ENCODE data around the gene DNAH3. TPM values are rescaled to one million over a fixed set of nuclear protein-coding genes. Genes with fewer than 3 reads are reported as not detected.
A peak's percentile ranks its signal among the peaks of the same experiment; 100 is the strongest.

The DNAH3 gene
- total RNA-seq, 2 experiments from 2014 or later = 0.02 to 0.03 TPM

DNA sequence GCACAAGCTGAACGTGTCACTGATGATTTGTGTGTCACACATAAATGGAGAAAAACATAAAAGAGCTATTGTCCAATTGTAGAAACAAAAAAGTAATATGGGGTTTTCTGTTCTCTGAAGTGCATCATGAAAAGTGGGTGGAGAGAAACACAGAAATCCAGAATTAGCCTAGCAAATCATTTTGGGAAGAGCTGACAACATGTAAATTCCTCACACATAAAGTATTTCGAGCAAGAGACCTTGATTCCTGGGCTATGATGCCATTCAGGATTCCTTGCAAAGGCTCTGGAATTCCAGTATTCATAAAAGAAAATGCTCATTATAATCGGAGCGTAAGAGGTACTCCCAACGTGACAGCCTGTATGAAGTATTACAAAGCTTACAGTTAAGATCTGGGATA, 251.6 kb downstream of the DNAH3 start:
- H3K4me1 Mint-ChIP-seq = peaks cover 66% of the 10 kb centered on the region
- H3K4me3 Mint-ChIP-seq = peak overlapping the region; percentile 97
- CTCF ChIA-PET = interaction anchor here (0.8 to 3.7 kb wide), 6 partner anchors 11 to 92 kb away, joined by 3 to 24 read pairs (median 8); no protein-coding TSS in a partner anchor
- DNase-seq = no peak
- peak overlapping the region; percentile 99 for H3K27ac Mint-ChIP-seq
- peaks cover 57% of the 10 kb centered on the region for H3K36me3 Mint-ChIP-seq
- no peaks in the 10 kb centered on the region for H3K9me3 Mint-ChIP-seq (ENCODE audit: low read depth)
- no peak for ATAC-seq
- no peaks in the 10 kb centered on the region for H3K27me3 Mint-ChIP-seq

DNA sequence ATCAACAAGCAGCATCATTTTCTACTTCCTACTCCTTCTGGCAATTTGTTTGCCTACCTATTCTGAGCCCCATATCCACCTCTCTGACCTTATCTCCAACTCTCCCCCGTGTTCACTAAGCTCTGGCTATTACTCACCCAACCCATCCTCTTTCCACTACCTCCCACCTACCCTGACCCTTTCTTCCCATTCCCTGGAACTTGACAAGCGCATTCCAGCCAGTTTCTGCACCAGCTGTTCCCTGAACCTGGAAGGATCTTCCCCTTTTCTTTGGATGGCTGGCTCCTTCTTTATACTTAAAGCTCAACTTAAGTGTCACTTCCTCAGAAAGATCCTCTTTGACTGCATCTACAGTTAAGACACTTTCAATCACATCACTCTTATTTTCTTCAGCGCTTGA, 252.7 kb downstream of the DNAH3 start:
- DNase-seq (no peak), ATAC-seq (no peak)
- Mint-ChIP-seq H3K36me3 (peaks cover 55% of the 10 kb centered on the region), H3K9me3 (ENCODE audit: low read depth) (no peaks in the 10 kb centered on the region), H3K4me3 (peak overlapping the region; percentile 97), H3K27me3 (no peaks in the 10 kb centered on the region), H3K27ac (peak overlapping the region; percentile 37), H3K4me1 (peaks cover 60% of the 10 kb centered on the region)
- CTCF ChIA-PET = interaction anchor here (0.5 to 3.7 kb wide), 4 partner anchors 14 to 46 kb away, joined by 3 to 24 read pairs (median 3); no protein-coding TSS in a partner anchor

DNA sequence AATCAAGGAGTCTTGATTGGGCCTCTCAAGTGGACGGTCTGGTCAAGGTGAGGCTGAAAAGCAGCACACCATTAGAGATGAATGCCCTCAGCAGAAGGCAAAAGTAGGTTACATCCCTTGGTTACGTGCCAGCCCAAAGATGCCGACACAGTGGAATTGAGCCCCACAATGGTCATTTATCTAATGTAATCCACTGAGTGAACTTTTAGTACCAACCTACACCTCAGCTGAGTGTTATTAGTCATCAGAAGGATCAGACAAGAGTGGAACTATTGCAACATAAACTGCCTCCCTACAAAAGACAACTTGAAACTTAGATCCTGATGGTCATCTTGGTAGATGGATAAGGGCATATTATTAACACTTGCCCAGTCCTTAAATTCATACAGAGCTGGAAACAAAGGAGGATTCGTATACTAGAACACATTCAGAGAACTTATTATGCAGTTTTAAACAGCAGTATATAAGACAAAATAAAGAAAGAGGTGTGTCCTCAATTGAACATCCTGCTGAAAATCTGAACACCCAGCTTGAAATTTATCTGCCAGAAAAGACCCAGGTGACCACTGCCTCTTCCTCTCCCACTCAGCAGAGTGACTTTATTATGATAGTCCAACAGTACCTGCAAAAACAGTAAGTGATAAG, 253.3 kb downstream of the DNAH3 start:
- peak overlapping the region; percentile 97 for H3K4me3 Mint-ChIP-seq
- H3K9me3 Mint-ChIP-seq (ENCODE audit: low read depth) = no peaks in the 10 kb centered on the region
- H3K27me3 Mint-ChIP-seq = no peaks in the 10 kb centered on the region
- H3K4me1 Mint-ChIP-seq = peaks cover 59% of the 10 kb centered on the region
- H3K27ac Mint-ChIP-seq = peak overlapping the region; percentile 37
- DNase-seq = no peak
- CTCF ChIA-PET = interaction anchor here (0.5 to 3.7 kb wide), 4 partner anchors 14 to 46 kb away, joined by 3 to 24 read pairs (median 3); no protein-coding TSS in a partner anchor
- H3K36me3 Mint-ChIP-seq = peaks cover 55% of the 10 kb centered on the region
- ATAC-seq = no peak

DNA sequence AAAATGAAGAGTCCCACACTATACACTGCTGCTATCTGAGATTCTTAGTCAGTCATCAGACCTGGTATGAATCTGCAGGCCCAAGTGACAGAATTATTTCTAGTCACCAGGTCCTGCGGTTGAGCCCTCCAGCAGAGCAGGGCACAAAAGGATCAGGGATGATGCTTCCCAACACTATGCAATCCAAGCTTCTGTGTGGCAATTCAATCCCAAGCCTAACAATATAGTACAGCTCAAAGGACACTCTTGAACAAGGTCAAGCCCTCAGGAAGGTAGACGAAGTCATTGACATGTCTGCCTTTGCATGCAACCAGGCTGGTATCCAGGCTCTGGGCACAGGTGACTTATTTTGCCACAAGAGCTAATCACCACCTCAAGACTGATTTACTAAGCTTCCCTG, 256.3 kb downstream of the DNAH3 start:
- Mint-ChIP-seq H3K9me3 (ENCODE audit: low read depth) (no peaks in the 10 kb centered on the region), H3K4me1 (peaks cover 59% of the 10 kb centered on the region), H3K27me3 (no peaks in the 10 kb centered on the region), H3K4me3 (no peak overlapping the region), H3K27ac (no peak overlapping the region), H3K36me3 (peaks cover 59% of the 10 kb centered on the region)
- no peak for ATAC-seq
- no peak for DNase-seq
- CTCF ChIA-PET = interaction anchor here (1.3 to 1.6 kb wide), 2 partner anchors 26 to 37 kb away, joined by 3 read pairs; no protein-coding TSS in a partner anchor

DNA sequence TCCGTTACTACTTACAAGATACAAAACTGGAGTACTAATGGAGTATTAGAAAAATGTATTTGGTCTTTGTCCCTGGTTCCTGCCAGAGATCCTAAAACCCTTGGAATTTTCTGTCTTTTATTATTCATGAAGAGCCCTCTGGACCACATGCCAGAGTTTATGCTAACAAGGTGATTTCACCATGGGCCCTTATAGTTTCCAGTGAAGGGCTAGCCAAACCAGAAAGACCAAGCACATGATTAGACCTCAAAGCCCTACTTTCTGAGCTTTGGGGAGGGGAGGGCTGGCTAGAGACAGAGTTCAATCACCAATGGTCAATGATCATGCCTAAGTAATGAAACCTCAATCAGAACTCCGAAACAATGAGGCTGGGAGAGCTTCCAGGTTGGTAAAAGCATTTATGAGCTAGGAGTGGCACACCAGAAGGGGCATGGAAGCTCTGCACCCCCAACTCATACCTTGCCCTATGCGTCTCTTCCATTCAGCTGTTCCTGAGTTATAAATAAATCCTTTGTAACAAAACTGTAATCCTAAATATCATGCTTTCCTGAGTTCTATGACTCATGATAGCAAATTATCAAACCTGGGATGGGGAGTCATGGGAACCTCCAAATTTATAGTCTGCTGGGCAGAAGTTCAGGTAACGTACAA, 260.9 kb downstream of the DNAH3 start:
- H3K27me3 Mint-ChIP-seq = no peaks in the 10 kb centered on the region
- CTCF ChIA-PET = interaction anchor here (1.6 kb wide), 1 partner anchor 10 kb away, joined by 3 read pairs; the partner anchor contains the start of genes DCUN1D3 and LYRM1
- no peak overlapping the region for H3K4me3 Mint-ChIP-seq
- no peak for ATAC-seq
- DNase-seq = no peak
- no peaks in the 10 kb centered on the region for H3K9me3 Mint-ChIP-seq (ENCODE audit: low read depth)
- H3K4me1 Mint-ChIP-seq = peaks cover 45% of the 10 kb centered on the region
- H3K27ac Mint-ChIP-seq = no peak overlapping the region
- H3K36me3 Mint-ChIP-seq = peaks cover 67% of the 10 kb centered on the region

DNA sequence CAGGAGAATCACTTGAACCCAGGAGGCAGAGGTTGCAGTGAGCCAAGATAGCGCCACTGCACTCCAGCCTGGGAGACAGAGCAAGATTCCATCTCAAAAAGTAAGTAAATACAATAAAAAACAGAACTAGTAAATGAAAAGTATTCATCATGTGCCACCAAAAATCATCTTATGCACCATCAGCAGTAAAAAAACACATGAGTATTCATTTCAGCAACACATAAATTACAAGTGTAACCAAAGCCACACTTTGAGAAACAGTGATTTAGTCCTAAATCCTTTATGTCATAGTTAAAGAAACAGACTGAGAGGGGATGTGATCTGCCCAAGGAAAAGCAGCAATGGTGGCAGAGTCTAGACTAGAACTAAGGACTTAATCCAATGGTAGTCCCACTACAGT, 263.4 kb downstream of the DNAH3 start:
- Mint-ChIP-seq H3K4me1 (peaks cover 53% of the 10 kb centered on the region), H3K27me3 (no peaks in the 10 kb centered on the region), H3K36me3 (peaks cover 65% of the 10 kb centered on the region), H3K27ac (no peak overlapping the region), H3K9me3 (ENCODE audit: low read depth) (no peaks in the 10 kb centered on the region), H3K4me3 (no peak overlapping the region)
- DNase-seq (no peak), ATAC-seq (no peak)
- CTCF ChIA-PET = interaction anchor here (0.5 to 1.9 kb wide), 2 partner anchors 13 to 98 kb away, joined by 3 to 8 read pairs; partner anchors contain the start of genes DCUN1D3 and LYRM1

DNA sequence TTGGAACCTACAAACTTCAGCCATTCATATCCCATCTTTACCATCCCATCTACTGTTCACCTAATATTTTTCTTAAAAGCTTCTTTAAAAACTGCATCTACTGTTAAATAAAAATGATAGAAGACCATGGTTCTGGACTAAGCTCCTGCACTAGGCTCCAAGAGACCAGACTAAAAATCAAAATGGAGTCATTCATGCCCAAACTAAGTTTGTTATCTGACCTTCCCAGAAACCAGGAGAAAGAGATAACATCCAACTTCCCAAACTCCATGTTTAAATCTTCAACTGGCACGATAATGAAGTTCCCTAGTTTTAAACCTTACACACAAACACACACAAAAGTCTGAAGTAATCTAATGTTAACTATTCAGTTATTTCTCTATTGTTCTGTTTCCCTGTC, 264.3 kb downstream of the DNAH3 start:
- Mint-ChIP-seq H3K36me3 (peaks cover 60% of the 10 kb centered on the region), H3K27me3 (no peaks in the 10 kb centered on the region), H3K4me1 (peaks cover 54% of the 10 kb centered on the region), H3K4me3 (no peak overlapping the region), H3K9me3 (ENCODE audit: low read depth) (no peaks in the 10 kb centered on the region), H3K27ac (no peak overlapping the region)
- no peak for ATAC-seq
- DNase-seq = no peak
- CTCF ChIA-PET = interaction anchor here (0.5 kb wide), 1 partner anchor 97 kb away, joined by 3 read pairs; no protein-coding TSS in a partner anchor

DNA sequence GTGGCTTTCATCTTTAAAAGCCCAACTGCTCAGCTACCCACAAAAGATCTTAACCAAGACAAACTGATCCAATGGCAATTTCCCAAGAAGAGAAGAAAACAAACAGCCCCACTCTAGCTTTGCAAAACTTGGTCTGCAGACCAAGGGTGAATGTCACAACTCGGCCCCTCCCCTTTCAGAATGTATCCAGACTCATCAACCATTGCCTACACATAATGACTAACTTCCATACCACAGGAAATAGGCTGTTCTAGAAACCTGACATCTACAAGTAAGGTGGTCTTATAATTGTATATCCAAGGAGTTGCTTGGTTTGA, 266.4 kb downstream of the DNAH3 start:
- Mint-ChIP-seq H3K4me1 (peaks cover 61% of the 10 kb centered on the region), H3K36me3 (peaks cover 51% of the 10 kb centered on the region), H3K27ac (peak overlapping the region; percentile 55), H3K9me3 (ENCODE audit: low read depth) (no peaks in the 10 kb centered on the region), H3K4me3 (no peak overlapping the region), H3K27me3 (no peaks in the 10 kb centered on the region)
- DNase-seq = no peak
- ATAC-seq = peak; percentile 59
- CTCF ChIA-PET = interaction anchor here (1.2 to 1.4 kb wide), 2 partner anchors 9 to 16 kb away, joined by 6 to 8 read pairs; partner anchors contain the start of genes DCUN1D3 and LYRM1

DNA sequence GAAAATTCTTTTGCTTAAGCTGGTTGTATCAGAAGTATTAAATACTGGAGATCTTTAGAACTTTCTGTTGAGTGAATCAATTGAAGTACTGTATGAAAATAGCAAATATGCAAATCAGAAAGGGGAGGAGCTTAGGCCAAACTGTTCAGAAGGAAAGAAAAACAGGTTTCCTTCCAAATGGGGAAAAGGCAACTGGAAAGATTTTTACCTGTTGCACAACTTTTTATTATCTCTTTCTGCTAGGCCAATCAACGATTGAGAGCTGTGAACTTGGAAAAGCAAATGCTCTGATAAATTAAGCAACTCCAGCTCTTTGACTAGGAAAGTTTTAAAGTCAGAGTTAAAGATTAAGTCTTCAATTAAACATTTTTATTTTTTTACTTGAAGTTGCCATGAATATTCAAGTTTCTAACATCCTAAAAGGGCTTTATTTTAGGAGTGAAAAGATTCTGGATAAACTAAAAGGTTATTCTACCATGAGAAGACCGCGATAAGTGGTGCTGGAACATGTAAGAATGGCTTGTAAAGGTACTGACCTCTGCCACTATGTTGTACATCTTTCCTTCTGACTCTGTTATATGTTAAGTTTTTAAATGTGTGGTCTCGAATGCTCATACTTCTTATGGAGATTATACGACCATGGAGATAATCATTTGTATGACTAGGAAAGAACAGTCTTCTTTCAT, 266.9 kb downstream of the DNAH3 start:
- H3K4me3 Mint-ChIP-seq = no peak overlapping the region
- H3K27ac Mint-ChIP-seq = peak overlapping the region; percentile 55
- CTCF ChIA-PET = interaction anchor here (1.0 to 1.4 kb wide), 3 partner anchors 9 to 16 kb away, joined by 3 to 8 read pairs (median 6); partner anchors contain the start of genes DCUN1D3 and LYRM1
- DNase-seq (no peak), ATAC-seq (no peak)
- H3K9me3 Mint-ChIP-seq (ENCODE audit: low read depth) = no peaks in the 10 kb centered on the region
- peaks cover 53% of the 10 kb centered on the region for H3K36me3 Mint-ChIP-seq
- no peaks in the 10 kb centered on the region for H3K27me3 Mint-ChIP-seq
- peaks cover 66% of the 10 kb centered on the region for H3K4me1 Mint-ChIP-seq

Other genes starting within 250 kb of the DNAH3 start
- gene LDAF1, start 7.8 kb upstream of the DNAH3 start, total RNA-seq = 1 to 10 TPM; 8.9 to 9.5 TPM
- gene ZP2, start 60.7 kb upstream of the DNAH3 start, total RNA-seq = not detected
- gene ANKS4B, start 82.9 kb upstream of the DNAH3 start, total RNA-seq = not detected
- gene CRYM, start 127.4 kb upstream of the DNAH3 start, total RNA-seq = not detected